ENCODE data around the gene GNA15.

GNA15 gene

GRCh38 chr19:3121396-3121795 lies 14.4 kb upstream of the GNA15 start:
- DNase-seq (ENCODE audit: low read depth in 2 of 2) = no peak

- no peak for DNase-seq (ENCODE audit: low read depth in 2 of 2)
These were observed 13.9 kb upstream of the GNA15 start for GRCh38 chr19:3121821-3122511.

GRCh38 chr19:3122512-3122870 lies 13.3 kb upstream of the GNA15 start:
- DNase-seq (ENCODE audit: low read depth in 2 of 2) = no peak

- no peak for DNase-seq (ENCODE audit: low read depth in 2 of 2)
These were observed 12.6 kb upstream of the GNA15 start for GRCh38 chr19:3123088-3123721.

GRCh38 chr19:3123956-3124355 lies 11.9 kb upstream of the GNA15 start:
- DNase-seq (ENCODE audit: low read depth in 2 of 2) = no peak

GRCh38 chr19:3124630-3125029 lies 11.2 kb upstream of the GNA15 start:
- DNase-seq (ENCODE audit: low read depth in 2 of 2) = no peak

GRCh38 chr19:3125900-3126524 lies 9.8 kb upstream of the GNA15 start:
- peak; percentile 55 to 57 for DNase-seq (ENCODE audit: low read depth in 2 of 2)

GRCh38 chr19:3129112-3129511 lies 6.7 kb upstream of the GNA15 start:
- DNase-seq (ENCODE audit: low read depth in 2 of 2) = no peak

GRCh38 chr19:3131168-3131567 lies 4.7 kb upstream of the GNA15 start:
- DNase-seq (ENCODE audit: low read depth in 2 of 2) = no peak

- DNase-seq (ENCODE audit: low read depth in 2 of 2) = peak; percentile 74 to 86
These were observed 2.7 kb upstream of the GNA15 start for GRCh38 chr19:3132971-3133792.

- DNase-seq (ENCODE audit: low read depth in 2 of 2) = no peak
These were observed 2.1 kb upstream of the GNA15 start for GRCh38 chr19:3133793-3134116.

- no peak for DNase-seq (ENCODE audit: low read depth in 2 of 2)
These were observed 837 bp downstream of the GNA15 start for GRCh38 chr19:3136684-3137055.

GRCh38 chr19:3137119-3137518 lies 1.3 kb downstream of the GNA15 start:
- no peak for DNase-seq (ENCODE audit: low read depth in 2 of 2)

- DNase-seq (ENCODE audit: low read depth in 2 of 2) = no peak
These were observed 2.4 kb downstream of the GNA15 start for GRCh38 chr19:3138268-3138667.

GRCh38 chr19:3140667-3141038 lies 4.8 kb downstream of the GNA15 start:
- no peak for DNase-seq (ENCODE audit: low read depth in 2 of 2)

GRCh38 chr19:3142292-3142670 lies 6.4 kb downstream of the GNA15 start:
- DNase-seq (ENCODE audit: low read depth in 2 of 2) = peak in 1 of 2 donors; percentile 50

- no peak for DNase-seq (ENCODE audit: low read depth in 2 of 2)
These were observed 7.0 kb downstream of the GNA15 start for GRCh38 chr19:3142781-3143337.

GRCh38 chr19:3145909-3146676 lies 10.3 kb downstream of the GNA15 start:
- DNase-seq (ENCODE audit: low read depth in 2 of 2) = no peak

- DNase-seq (ENCODE audit: low read depth in 2 of 2) = peak in 1 of 2 donors; percentile 38
These were observed 10.9 kb downstream of the GNA15 start for GRCh38 chr19:3146677-3147100.

- no peak for DNase-seq (ENCODE audit: low read depth in 2 of 2)
These were observed 12.7 kb downstream of the GNA15 start for GRCh38 chr19:3148503-3148902.

GRCh38 chr19:3149089-3149488 lies 13.3 kb downstream of the GNA15 start:
- no peak for DNase-seq (ENCODE audit: low read depth in 2 of 2)
